Lung (tissue), 12 donors: ENCODE results near the gene RAE1. TPM values are rescaled to one million over a fixed set of nuclear protein-coding genes. Genes with fewer than 3 reads are reported as not detected.

Experiments used
- ATAC-seq: fragments of 200-7000 bp; cut with Tn5 transposase; one replicate; pipeline ENCODE4 v1.9.1; 2020; ENCODE audit warnings: moderate number of reproducible peaks; ENCODE audit not compliant: insufficient read depth, low FRiP score
- DNase-seq, 3 donors: peaks; one replicate each; pipeline ENCODE4 v3.0.0-alpha.2; 2013 to 2017
- H3K27ac ChIP-seq, 2 donors: one replicate each; pipeline ENCODE4 v1.5.1; 2013; ENCODE audit warnings: mild to moderate bottlenecking in 2 of 2, moderate library complexity in 2 of 2, control low read depth in 1 of 2, inconsistent platforms in 1 of 2, low read depth in 1 of 2, low read length in 1 of 2
- H3K27me3 ChIP-seq, 3 donors: one replicate each; pipeline ENCODE4 v1.5.1; 2013; ENCODE audit warnings: low read length in 2 of 3; ENCODE audit not compliant: control insufficient read depth in 3 of 3, insufficient read depth in 3 of 3
- H3K36me3 ChIP-seq, 4 donors: one replicate each; pipeline ENCODE4 v1.5.1; 2013; ENCODE audit warnings: low read length in 4 of 4, mild to moderate bottlenecking in 1 of 4, moderate library complexity in 1 of 4; ENCODE audit not compliant: control insufficient read depth in 4 of 4, insufficient read depth in 4 of 4
- H3K4me1 ChIP-seq, 5 donors: one replicate each; pipeline ENCODE4 v1.5.1; 2013; ENCODE audit warnings: low read length in 5 of 5, mild to moderate bottlenecking in 2 of 5, moderate library complexity in 1 of 5; ENCODE audit not compliant: control insufficient read depth in 5 of 5, insufficient read depth in 5 of 5
- H3K4me3 ChIP-seq: one replicate; pipeline ENCODE4 v1.5.1; 2013; ENCODE audit warnings: mild to moderate bottlenecking, control low read depth, moderate library complexity
- H3K9ac ChIP-seq, 2 donors: one replicate each; pipeline ENCODE4 v1.5.1; 2013; ENCODE audit warnings: low read length in 2 of 2, control low read depth in 1 of 2; ENCODE audit not compliant: insufficient read depth in 1 of 2
- H3K9me3 ChIP-seq, 4 donors: one replicate each; pipeline ENCODE4 v1.5.1; 2013; ENCODE audit warnings: low read length in 3 of 4, mild to moderate bottlenecking in 1 of 4, moderate library complexity in 1 of 4; ENCODE audit not compliant: control insufficient read depth in 4 of 4, insufficient read depth in 3 of 4
- WGBS, 2 donors: extraction: QIAGEN DNeasy Blood & Tissue Kit; methylation state at CpG; one replicate each; pipeline ENCODE4 v1.1.7; 2013; 5-methylcytosine and 5-hydroxymethylcytosine counted together
- polyA plus RNA-seq, 2 donors: library from polyadenylated mRNA; stranded (reverse); fragments of 200-250 nt; gene quantifications; one replicate each; pipeline ENCODE4 v1.2.1, GENCODE V29; 2013
- total RNA-seq, 2 donors: library from RNA; depleted of rRNA in 1 of 2; stranded (reverse); fragments of >200 nt in 1 of 2; gene quantifications; one replicate each; pipeline ENCODE4 v1.2.1, GENCODE V29; 2014 to 2021
- TF ChIP-seq, protein P1 (sequence below): IDR thresholded peaks from 2 replicates; pipeline ENCODE4 v1.5.1; 2012; ENCODE audit warnings: mild to moderate bottlenecking; ENCODE audit errors: control extremely low read depth, extremely low read depth
- donor health status: control.
- donor health status: control.
- donor health status: Bipolar disorder and iron deficiency.
- donor health status: healthy.
- donor health status: DM: yes; HTN: yes; CAD: no.

The RAE1 gene
- total and polyA plus RNA-seq, 4 donors, result 9.7 to 31.0 (median 20.7) TPM

DNA sequence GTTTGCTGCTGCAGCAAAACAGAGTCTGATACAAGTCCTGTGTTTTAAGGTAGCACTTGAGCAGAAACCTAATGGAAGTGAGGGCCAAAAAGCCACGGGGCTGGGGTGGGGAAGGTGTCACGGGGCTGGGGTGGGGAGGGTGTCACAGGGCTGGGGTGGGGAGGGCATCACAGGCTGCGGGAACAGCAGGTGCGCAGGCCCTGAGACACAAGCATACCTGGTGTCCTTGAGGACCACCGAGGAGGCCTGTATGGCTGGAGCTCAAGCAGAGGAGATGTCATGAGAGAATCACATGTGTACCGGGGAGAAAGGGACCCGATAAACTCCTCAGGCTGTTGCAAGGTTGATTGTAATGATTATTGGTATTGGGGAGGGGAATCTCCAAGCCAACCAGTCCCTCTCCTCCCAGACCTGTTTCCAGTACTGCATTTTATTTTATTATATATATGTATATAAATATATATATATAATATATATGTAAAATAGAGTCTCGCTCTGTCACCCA is 35.0 kb upstream of the RAE1 start:
- no peak for DNase-seq

DNA sequence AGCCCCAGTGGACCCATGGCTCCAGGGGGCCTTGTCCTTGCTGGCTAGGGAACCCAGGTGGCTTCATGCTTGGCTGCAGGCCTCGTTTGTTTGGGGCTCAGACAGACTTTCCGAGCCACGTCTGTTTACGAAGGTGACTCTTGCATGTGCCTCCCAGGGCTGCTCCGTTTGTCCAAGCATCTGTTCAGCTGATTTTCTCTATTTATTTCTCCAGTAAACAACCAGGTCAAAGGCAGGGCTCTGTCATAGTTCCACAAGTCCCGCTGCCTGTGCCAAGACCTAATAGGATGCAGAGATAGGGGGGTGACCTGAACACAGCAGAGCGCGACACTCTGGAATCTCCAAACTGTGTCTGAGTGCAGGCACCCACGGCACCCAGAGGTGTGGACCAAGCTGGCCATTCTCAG is 34.3 kb upstream of the RAE1 start:
- Histone ChIP-seq H3K9ac (no peak overlapping the region), H3K27ac (no peak overlapping the region), H3K27me3 (peaks cover 0 to 4% (median 0%) of the 10 kb centered on the region in 3 donors), H3K4me1 (no peaks in the 10 kb centered on the region), H3K36me3 (no peaks in the 10 kb centered on the region), H3K9me3 (peaks cover 0 to 2% (median 0%) of the 10 kb centered on the region in 4 donors), H3K4me3 (no peak overlapping the region)
- whole genome bisulfite sequencing, 2 donors, result 77 to 87% methylated on average over 9 of the region's 9 CpGs
- TF ChIP-seq, protein P1, sequence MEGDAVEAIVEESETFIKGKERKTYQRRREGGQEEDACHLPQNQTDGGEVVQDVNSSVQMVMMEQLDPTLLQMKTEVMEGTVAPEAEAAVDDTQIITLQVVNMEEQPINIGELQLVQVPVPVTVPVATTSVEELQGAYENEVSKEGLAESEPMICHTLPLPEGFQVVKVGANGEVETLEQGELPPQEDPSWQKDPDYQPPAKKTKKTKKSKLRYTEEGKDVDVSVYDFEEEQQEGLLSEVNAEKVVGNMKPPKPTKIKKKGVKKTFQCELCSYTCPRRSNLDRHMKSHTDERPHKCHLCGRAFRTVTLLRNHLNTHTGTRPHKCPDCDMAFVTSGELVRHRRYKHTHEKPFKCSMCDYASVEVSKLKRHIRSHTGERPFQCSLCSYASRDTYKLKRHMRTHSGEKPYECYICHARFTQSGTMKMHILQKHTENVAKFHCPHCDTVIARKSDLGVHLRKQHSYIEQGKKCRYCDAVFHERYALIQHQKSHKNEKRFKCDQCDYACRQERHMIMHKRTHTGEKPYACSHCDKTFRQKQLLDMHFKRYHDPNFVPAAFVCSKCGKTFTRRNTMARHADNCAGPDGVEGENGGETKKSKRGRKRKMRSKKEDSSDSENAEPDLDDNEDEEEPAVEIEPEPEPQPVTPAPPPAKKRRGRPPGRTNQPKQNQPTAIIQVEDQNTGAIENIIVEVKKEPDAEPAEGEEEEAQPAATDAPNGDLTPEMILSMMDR, result no peak
- no peak for DNase-seq
- no peak for ATAC-seq

More for the DNA sequence above, 35.0 kb upstream of the RAE1 start:
- Histone ChIP-seq H3K9ac (no peak overlapping the region), H3K36me3 (no peaks in the 10 kb centered on the region), H3K27ac (no peak overlapping the region), H3K4me1 (no peaks in the 10 kb centered on the region), H3K27me3 (peaks cover 0 to 4% (median 0%) of the 10 kb centered on the region in 3 donors), H3K4me3 (no peak overlapping the region), H3K9me3 (peaks cover 0 to 2% (median 0%) of the 10 kb centered on the region in 4 donors)
- no peak for ATAC-seq
- WGBS, 2 donors, result 85 to 90% methylated on average over 8 of the region's 8 CpGs
- TF ChIP-seq, protein P1, result no peak

DNA sequence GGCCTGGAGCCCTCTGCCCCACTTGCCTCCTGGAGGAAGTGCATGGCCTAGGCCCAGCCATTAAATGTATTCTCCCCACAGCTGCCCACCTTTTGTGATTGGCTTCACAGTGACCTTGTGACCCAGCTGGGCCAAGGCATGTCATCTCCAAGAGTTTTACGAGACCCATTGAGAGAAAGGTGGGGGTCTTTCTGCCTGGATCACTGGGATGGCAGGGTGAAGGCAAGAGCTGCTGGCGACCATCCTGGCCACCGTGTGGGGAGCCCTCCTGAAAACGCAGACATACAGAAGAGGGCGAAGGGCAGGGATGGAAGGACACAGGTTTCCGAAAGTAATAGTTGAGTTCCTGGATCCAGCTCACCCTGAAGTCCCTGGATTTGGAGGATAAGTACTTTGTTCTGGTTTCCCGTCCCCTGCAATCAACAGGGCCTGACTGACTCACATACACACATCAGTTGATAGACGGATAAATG is 33.7 kb upstream of the RAE1 start:
- WGBS, 2 donors, result 87 to 88% methylated on average over 8 of the region's 8 CpGs
- Histone ChIP-seq H3K9me3 (peaks cover 0 to 2% (median 0%) of the 10 kb centered on the region in 4 donors), H3K27ac (no peak overlapping the region), H3K27me3 (peaks cover 0 to 4% (median 0%) of the 10 kb centered on the region in 3 donors), H3K9ac (no peak overlapping the region), H3K4me1 (no peaks in the 10 kb centered on the region), H3K36me3 (no peaks in the 10 kb centered on the region), H3K4me3 (no peak overlapping the region)
- ATAC-seq (no peak), DNase-seq (no peak)
- TF ChIP-seq, protein P1, result no peak

DNA sequence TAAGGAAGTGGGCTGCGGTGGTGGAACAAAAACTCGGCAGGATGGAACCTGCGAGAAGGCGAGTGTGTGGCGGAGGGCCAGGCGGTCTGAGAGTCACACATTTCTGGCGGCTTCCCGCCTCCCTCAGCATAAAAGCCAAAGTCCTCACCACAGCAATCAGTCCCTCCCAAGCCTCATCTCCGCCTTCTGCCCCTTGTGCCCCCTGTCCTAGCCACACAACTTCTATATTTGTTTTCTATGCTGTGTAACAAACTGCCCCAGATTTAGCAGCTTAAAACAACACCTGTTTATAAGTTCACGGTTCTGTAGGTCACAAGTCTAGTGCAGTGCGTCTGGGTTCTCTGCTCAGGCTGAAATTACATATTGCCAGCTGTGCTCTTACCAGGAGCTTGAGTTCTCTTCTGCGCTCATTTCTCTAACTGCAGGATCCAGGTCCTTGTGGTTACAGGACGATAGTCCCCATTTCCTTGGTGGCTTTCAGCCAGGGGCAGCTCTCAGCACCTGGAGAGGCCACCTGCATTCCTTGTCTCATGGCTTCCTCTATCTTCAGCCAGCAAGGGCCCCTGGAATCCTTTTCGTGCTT is 33.2 kb upstream of the RAE1 start:
- Histone ChIP-seq H3K9ac (no peak overlapping the region), H3K36me3 (no peaks in the 10 kb centered on the region), H3K9me3 (peaks cover 0 to 2% (median 0%) of the 10 kb centered on the region in 4 donors), H3K4me1 (no peaks in the 10 kb centered on the region), H3K4me3 (no peak overlapping the region), H3K27me3 (peaks cover 0 to 4% (median under 1%) of the 10 kb centered on the region in 3 donors), H3K27ac (no peak overlapping the region)
- TF ChIP-seq, protein P1, result no peak
- no peak for ATAC-seq
- WGBS, 2 donors, result 67 to 79% methylated on average over 14 of the region's 14 CpGs
- no peak for DNase-seq
